VCaP (cell line): ENCODE results near the gene XCL2.

Experiments used
- H3K27ac ChIP-seq: fragments of 450-650 bp; 2 replicates; pipeline ENCODE4 v1.5.1; 2017
- CTCF ChIP-seq: fragments of 450-650 bp; conservative IDR thresholded peaks from 2 replicates; pipeline ENCODE4 v1.5.1; 2017; ENCODE audit warnings: mild to moderate bottlenecking, moderate library complexity

Gene XCL2

GRCh38 chr1:168567007-168567406, 23.2 kb upstream of the XCL2 start:
- TF ChIP-seq CTCF, result no peak
- no peak overlapping the region for H3K27ac ChIP-seq

GRCh38 chr1:168565825-168566224, 22.0 kb upstream of the XCL2 start:
- TF ChIP-seq CTCF, result no peak
- 0 out of 2 replicates have a peak overlapping the region, but pooled peaks have one; percentile 6 for H3K27ac ChIP-seq

GRCh38 chr1:168561989-168562388, 18.2 kb upstream of the XCL2 start:
- no peak for TF ChIP-seq CTCF
- no peak overlapping the region for H3K27ac ChIP-seq

GRCh38 chr1:168560370-168560769, 16.6 kb upstream of the XCL2 start:
- no peak for TF ChIP-seq CTCF
- no peak overlapping the region for H3K27ac ChIP-seq

GRCh38 chr1:168556647-168557046, 12.8 kb upstream of the XCL2 start:
- no peak overlapping the region for H3K27ac ChIP-seq
- no peak for TF ChIP-seq CTCF

- no peak for TF ChIP-seq CTCF
- H3K27ac ChIP-seq, result no peak overlapping the region
These were observed 11.8 kb upstream of the XCL2 start for GRCh38 chr1:168555508-168556046.

GRCh38 chr1:168554603-168555483, 11.0 kb upstream of the XCL2 start:
- no peak for TF ChIP-seq CTCF
- no peak overlapping the region for H3K27ac ChIP-seq
